Measurements from ENCODE around the gene HBE1.

HBE1 gene

GRCh38 chr11:5276697-5277096 is 7.0 kb upstream of the HBE1 start:
- Mint-ChIP-seq H3K4me3 (no peak overlapping the region), H3K36me3 (ENCODE audit: low read depth) (no peaks in the 10 kb centered on the region), H3K4me1 (peaks cover 5% of the 10 kb centered on the region), H3K9me3 (no peaks in the 10 kb centered on the region), H3K27ac (no peak overlapping the region), H3K27me3 (ENCODE audit: low read depth, poor library complexity) (peaks cover 3% of the 10 kb centered on the region)
- TF ChIP-seq CTCF (IDR thresholded peaks at IDR 0.05), result no peak
- no peak for DNase-seq

GRCh38 chr11:5275369-5276110 is 5.8 kb upstream of the HBE1 start:
- Mint-ChIP-seq H3K27me3 (ENCODE audit: low read depth, poor library complexity) (peaks cover 3% of the 10 kb centered on the region), H3K9me3 (no peaks in the 10 kb centered on the region), H3K36me3 (ENCODE audit: low read depth) (no peaks in the 10 kb centered on the region), H3K4me3 (no peak overlapping the region), H3K27ac (no peak overlapping the region), H3K4me1 (peaks cover 1% of the 10 kb centered on the region)
- no peak for TF ChIP-seq CTCF (IDR thresholded peaks at IDR 0.05)
- no peak for DNase-seq

- no peak for TF ChIP-seq CTCF (IDR thresholded peaks at IDR 0.05)
- Mint-ChIP-seq H3K4me1 (peaks cover 12% of the 10 kb centered on the region), H3K27ac (no peak overlapping the region), H3K4me3 (no peak overlapping the region), H3K9me3 (no peaks in the 10 kb centered on the region), H3K27me3 (ENCODE audit: low read depth, poor library complexity) (no peaks in the 10 kb centered on the region), H3K36me3 (ENCODE audit: low read depth) (no peaks in the 10 kb centered on the region)
- DNase-seq, result no peak
Measured at GRCh38 chr11:5274395-5274794, 4.7 kb upstream of the HBE1 start.

GRCh38 chr11:5272395-5273017 is 2.8 kb upstream of the HBE1 start:
- DNase-seq, result no peak
- Mint-ChIP-seq H3K4me1 (peaks cover 19% of the 10 kb centered on the region), H3K4me3 (no peak overlapping the region), H3K36me3 (ENCODE audit: low read depth) (no peaks in the 10 kb centered on the region), H3K27ac (no peak overlapping the region), H3K27me3 (ENCODE audit: low read depth, poor library complexity) (peaks cover 3% of the 10 kb centered on the region), H3K9me3 (no peaks in the 10 kb centered on the region)
- no peak for TF ChIP-seq CTCF (IDR thresholded peaks at IDR 0.05)

GRCh38 chr11:5267033-5267563 is 2.6 kb downstream of the HBE1 start:
- no peak overlapping the region for H3K4me3 Mint-ChIP-seq
- no peaks in the 10 kb centered on the region for H3K36me3 Mint-ChIP-seq (ENCODE audit: low read depth)
- TF ChIP-seq CTCF (IDR thresholded peaks at IDR 0.05), result no peak
- peaks cover 19% of the 10 kb centered on the region for H3K4me1 Mint-ChIP-seq
- peaks cover 5% of the 10 kb centered on the region for H3K9me3 Mint-ChIP-seq
- no peak for DNase-seq
- no peak overlapping the region for H3K27ac Mint-ChIP-seq
- peaks cover 6% of the 10 kb centered on the region for H3K27me3 Mint-ChIP-seq (ENCODE audit: low read depth, poor library complexity)
